Inflammatory macrophage treated with lipopolysaccharide for 1 hour (primary cell): Measurements from ENCODE around the gene GALNT17.
"Not testable (repeated sequence)": the region's sequence is repeated elsewhere in the genome, so short reads cannot be mapped to it uniquely, and the experiment has no call there.

ENCODE experiments used
- DNase-seq, 2 donors: peaks; one replicate each; pipeline ENCODE4 v3.0.0-alpha.2; 2020 to 2022

The GALNT17 gene

DNA sequence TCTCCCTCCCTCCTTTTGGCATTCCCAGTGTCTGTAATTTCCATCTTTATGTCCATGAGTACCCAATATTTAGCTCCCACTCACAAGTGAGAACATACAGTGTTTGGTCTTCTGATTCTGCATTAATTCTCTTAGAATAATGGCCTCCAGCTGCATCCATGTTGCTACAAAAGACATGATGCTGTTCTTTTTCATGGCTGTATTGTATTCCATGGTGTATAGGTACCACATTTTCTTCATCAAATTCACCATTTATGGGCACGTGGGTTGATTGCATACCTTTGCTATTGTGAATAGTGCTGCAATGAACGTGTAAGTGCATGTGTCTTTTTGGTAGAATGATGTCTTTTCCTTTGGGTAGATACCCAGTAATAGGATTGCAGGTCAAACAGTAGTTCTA is 576.8 kb downstream of the GALNT17 start:
- no peak for DNase-seq

DNA sequence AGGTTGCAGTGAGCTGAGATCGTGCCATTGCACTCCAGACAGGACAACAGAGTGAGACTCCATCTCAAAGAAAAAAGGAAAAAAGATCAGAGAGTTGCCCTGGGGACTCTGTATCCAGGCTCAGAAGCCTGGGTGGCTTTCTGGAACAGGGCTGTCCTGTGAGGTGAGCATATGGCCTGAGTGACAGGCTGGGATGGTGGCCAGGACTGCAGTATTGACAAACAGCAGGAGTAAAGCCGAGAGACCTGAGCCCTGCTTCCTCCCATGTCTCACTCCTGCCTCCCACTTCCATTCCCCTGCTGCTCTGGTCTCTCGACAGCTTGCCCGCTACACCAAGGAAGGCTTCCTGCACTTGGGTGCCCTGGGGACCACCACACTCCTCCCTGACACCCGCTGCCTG is 578.5 kb downstream of the GALNT17 start:
- no peak for DNase-seq

DNA sequence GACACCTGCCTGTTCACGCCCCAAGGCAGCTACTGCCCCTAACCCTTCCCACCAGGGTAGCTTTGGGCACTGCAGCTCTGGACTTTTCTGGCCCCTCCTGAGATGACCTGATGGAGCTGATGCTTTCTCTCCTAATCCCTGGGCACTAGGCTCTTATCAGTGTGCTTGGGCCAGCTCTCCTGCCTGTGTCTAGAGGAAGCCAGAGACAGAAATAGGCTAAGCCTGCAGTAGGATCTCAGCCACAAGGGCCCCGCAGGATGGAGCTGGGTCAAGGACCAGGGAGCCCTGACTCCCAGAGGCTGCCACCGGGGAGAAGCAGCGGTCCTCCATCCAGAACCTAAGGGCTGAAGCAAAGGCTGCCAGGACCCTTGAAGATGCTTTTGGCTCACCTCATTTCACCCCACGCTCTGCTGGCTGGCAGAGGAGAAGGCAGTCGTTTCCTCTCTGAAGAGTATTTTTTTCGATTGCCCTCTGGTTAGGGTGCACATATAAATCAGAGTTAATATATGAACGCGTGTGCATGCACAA is 580.8 kb downstream of the GALNT17 start:
- DNase-seq: no peak

DNA sequence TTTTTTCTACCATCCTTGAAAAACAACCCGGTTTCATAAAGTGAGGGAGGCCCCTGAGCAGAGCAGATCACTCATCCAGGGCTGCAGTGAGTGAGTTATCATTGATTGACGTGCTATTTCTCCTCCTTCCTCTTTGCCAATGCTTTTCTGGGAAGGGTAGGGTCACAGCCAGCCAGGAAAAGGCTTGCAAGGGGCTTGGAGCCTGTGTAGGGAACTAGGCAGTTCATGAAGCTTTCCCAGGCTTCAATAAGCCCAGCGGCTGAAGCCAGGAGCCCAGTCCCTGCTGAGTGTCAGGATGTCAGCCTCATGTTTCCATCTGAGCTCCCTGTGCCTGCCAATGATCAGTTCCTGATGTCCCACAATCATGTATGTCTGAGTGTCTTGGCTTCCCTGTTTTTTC is 584.7 kb downstream of the GALNT17 start:
- no peak for DNase-seq

DNA sequence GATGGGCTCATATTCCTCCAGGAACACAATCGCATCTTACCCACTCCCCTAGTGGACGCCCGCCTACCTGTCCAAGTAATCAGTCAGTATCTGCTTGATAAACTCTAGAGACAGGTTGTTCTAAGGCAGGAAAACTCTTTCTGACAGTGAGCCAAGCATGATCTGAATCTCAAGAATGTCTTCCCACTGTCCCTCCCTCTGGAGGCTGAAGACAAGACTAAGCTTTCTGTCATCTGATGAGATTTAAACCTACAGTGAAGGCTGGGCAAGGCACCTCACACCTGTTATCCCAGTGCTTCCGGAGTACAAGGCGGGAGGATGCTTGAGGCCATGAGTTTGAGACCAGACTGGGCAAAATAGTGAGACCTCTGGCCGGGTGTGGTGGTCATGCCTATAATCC is 586.6 kb downstream of the GALNT17 start:
- no peak for DNase-seq

DNA sequence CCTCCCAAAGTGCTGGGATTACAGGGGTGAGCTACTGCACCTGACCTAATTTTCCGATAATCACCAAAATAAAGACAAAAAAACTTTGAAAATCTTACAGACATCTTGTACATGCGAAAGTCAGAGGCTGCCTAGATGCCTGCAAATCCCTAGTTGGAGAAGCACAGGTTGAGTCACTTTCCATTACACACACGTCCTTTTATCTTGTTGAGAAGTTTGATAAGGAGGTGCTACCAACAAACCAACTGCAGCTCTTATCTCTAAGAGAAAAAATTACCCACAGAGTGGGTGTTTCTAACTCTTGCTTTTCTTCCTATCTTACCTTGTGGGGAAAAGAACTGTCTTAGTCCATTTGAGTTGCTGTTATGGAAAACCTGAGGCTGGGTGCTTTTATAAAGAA is 589.8 kb downstream of the GALNT17 start:
- no peak for DNase-seq

DNA sequence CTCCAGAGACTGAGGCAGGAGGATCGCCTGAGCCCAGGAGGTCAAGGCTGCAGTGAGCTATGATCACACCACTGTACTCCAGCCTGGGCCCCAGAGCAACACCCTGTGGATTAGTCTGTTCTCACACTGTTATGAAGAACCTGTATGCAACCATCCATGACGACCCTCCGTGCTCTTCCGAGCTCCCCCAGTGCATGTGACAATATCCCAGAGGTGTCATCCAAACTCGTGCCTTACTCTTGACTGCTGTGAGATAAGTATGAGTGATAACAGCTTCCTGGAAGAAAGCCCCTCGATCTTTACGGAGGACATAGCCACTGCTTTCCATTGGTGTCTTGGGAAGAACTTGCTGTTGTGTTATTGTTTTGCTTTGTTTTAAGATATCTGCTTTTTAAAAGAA is 591.9 kb downstream of the GALNT17 start:
- DNase-seq: no peak

DNA sequence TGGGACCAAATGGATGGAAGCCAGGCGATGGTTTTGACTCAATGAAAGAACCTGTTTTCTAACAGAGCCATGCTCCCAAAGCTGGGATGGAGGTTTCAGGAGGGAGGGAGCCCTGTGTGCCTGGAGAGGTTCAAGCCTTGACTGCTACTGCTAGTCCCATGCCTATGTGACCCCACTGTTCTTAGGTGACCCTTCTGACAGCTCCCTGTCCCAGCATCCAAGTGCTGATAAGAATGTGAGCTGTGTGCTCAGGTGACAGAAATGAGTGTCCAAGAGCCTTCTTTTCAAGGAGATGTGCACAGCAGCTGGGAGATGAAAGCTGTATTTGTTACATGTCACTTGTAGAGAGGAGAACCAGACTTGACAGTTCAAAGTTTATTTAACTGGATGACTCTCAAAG is 595.4 kb downstream of the GALNT17 start:
- DNase-seq: no peak

DNA sequence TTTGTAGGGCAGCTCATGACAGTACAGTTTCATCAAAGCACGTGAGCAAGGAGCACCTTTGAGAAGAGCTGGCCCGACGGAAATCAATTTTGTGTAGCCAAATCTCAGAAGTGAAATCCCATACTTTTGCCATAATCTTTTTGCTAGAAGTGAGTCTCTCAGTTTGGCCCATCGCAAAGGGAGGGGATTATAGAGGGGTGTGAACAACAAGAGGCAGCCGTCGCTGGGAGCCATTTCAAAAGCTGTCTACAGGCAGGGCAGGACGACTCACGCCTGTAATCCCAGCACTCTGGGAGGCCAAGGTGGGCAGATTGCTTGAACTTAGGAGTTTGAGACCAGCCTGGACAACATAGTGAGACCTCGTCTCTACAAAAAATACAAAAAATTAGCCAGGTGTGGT is 599.8 kb downstream of the GALNT17 start:
- DNase-seq: no peak

DNA sequence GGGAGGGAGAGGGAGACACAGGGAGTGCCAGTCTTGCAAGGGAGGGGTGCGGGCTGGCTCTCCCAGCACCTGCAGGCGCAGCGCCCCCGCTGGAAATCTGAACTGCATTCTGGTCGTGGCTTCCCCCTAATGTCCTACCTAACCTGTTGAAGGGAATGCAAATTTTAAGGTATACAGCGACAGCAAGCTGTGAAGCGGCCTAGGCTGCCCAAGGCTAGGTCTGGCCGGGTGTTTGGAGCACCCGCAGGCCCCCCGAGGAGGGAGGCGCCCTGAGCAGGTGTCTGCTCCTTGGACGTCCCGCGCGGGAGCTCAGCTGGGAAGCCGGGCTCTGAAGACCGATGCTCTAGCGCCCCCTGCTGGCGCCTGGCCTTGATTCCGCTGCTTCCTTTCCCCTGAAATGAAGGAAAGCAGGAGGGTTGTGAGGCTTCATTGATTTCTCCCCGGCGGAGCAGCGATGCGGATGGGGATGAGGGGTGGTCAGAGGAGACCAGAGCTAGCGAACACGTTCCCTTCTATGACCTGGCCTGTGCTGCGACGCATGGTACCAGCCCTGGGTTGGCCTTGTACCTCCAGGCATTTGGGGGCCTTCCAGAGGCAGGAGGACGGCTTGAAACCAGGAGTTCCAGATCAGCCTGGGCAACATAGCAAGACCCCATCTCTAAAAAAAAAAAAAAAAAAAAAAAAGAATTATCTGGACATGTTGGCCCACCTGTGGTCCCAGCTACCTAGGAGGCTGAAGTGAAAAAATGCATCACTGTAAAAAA is 601.3 kb downstream of the GALNT17 start:
- DNase-seq: peak; percentile 35 to 85

DNA sequence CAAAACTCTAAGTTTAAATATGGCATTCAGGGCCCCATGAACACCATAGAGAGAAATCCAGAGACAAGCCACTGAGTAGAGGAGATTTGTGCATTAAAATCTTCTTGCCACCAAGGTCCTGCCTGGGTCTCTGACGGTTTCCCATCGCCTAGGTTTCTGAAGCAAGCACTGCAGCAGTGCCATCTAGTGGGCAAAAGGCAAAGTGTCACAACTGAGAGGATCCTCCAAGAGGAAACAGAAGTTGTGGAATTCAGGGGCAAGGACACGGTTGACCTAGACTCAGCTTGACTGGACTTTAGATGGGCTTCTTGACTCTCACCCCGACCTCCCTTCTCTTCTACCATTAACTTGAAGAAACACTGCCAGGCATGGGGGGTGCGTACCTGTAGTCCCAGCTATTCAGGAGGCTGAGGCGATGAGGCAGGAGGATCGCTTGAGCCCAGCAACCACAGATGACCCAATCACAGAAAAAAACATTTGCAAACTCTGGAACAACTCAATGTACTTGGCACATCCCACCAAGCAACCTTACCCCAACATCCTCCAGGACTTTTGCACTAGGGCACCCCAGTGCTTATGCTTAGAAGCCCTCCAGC is 604.1 kb downstream of the GALNT17 start:
- DNase-seq: peak; percentile 41 to 83

DNA sequence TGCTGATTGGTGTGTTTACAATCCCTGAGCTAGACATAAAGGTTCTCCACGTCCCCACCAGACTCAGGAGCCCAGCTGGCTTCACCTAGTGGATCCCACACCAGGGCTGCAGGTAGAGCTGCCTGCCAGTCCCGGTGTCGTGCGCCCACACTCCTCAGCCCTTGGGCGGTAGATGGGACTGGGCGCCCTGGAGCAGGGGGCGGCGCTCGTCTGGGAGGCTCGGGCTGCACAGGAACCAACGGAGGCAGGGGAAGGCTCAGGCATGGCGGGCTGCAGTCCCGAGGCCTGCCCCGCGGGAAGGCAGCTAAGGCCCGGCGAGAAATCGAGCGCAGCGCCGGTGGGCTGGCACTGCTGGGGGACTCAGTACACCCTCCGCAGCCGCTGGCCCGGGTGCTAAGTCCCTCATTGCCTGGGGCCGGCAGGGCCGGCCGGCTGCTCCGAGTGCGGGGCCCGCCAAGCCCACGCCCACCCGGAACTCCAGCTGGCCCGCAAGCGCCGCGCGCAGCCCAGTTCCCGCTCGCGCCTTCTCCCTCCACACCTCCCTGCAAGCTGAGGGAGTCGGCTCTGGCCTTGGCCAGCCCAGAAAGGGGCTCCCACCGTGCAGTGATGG is 606.1 kb downstream of the GALNT17 start:
- DNase-seq: not testable (repeated sequence)

DNA sequence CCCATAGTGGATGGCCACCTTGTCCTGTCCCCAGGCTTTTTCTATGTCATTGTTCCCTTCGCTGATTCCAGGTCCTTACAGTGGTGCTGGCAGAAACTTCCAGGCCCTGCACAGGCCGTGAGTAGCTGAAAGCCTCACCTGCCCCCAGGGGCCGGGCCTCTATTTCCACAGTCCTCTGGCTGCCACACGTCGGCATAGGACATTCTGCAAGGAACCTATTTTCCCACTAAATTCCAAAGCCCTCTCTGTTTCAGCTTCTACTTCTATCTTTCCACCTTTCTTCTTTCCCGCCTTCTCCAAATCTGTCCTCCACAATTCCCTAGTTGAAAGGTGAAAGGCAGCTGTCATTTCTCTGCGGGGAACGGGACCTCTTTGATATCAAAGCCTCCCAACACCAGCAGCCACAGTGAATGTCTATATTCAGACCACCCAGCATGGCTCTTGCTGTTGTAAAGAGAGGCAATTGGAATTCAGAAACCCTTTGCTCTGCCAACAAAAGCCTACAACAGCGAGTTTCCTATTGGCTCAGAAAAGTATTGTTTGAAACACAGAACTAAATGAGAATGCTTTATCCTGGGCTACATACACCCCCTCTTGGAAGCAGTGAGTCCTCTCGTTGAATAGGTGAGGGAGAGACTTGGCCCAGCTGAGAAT is 607.7 kb downstream of the GALNT17 start:
- DNase-seq: no peak

DNA sequence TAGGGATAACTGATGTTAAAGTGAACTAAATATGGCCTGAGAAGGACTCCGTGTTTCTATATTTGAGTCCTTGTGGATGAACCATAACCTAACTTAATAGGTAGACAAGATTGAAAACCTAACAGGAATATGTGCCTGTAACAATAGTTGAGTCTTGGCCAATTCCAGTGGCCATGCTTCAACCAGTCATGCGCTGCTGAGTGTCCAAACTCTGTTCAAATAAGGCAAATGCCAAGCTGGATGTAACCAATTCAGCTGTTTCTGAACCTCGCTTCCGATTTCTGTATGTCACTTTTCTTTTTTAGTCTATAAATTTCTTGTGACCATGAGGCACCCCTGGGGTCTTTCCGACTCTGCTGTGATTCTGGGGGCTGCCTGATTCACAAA is 608.2 kb downstream of the GALNT17 start:
- no peak for DNase-seq

DNA sequence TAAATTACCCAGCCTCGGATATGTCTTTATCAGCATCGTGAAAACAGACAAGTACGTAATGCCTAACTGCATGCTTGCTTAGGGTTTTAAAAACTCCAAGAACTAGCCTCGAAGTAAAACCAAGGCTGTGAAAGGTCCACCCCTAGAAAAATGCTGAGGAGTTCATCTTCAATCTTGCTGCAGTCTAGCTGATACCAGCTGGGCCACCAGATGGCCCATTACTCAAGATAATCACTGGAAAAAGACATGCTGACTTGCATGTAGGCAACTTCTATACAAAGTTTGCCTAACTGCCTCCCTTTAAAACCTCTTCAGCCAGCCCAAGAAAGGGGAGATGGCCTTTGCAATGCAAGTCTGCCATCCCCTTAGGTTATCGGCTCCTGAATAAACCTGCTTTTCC is 614.1 kb downstream of the GALNT17 start:
- no peak for DNase-seq

DNA sequence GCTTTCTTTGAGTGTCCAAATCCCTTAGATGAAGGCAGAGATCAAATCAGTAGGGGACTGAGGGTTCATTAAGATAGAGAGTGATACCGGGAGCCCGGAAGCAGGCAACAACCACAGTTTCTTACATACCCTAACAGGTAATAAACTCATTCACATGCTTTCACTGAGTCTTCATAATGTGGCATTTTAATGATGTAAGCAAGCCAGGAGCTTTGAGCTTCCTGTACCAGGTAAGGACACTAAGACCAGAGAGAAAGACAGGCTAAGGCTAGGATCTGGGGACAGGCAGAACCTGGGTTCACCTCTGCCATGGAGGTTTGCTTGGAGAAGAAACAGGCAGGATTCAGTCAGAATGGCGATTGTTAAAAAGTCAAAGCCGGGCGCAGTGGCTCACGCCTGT is 618.3 kb downstream of the GALNT17 start:
- no peak for DNase-seq

DNA sequence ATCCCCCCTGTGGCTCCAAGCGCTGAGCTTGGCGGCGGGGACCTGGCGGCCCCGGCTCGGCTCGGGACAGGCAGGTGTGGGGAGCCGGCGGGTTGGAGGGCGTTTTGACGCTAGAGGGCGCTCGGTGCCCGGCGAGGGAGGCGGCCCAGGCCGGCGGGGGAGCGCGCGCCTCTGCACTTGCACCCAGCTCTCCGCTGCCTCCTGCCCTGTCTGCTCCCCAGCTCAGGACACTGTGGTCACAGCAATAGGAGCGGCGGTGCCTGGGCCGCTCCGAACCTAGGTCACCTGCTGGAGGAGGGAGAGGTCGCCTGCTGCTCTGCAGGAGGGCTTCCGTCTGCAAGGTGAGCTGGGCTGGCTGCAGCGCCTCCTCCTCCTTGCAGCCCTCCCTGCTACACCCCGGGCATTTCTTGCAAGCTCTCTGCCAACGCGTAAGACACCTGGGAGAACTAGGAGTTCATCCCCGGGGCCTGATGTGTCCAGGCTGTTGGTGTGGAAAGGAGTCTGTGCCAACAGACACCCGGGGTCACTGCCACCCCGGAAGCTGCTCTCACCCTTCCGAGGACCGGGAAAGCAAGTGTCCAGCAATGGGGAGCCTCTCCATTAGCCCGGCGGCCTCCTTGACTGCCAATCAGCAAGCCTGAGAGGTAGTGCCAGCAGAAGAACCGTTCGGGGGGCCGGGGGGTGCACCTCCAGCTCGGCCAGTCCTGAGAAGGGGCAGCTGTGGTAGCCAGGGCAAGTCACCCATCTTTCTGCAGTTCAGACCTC is 620.4 kb downstream of the GALNT17 start:
- peak in 1 of 2 donors; percentile 52 for DNase-seq

DNA sequence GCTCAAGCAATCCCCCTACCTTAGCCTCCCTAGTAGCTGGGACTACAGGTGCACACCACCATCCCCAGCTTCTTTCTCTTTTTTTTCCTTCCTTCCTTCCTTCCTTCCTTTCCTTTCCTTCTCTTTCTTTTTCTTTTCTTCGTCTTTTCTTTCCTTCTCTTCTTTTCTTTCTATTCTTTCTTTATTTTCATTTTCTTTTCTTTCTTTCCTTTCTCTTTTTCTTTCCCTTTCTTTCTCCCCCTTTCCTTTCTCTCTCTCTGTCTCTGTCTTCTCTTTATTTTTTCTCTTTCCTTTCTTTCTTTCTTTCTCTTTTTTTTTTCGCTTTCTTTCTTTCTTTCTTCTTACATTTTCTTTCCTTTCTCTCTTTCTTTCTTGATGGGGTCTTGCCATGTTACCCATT is 621.3 kb downstream of the GALNT17 start:
- DNase-seq: no peak

DNA sequence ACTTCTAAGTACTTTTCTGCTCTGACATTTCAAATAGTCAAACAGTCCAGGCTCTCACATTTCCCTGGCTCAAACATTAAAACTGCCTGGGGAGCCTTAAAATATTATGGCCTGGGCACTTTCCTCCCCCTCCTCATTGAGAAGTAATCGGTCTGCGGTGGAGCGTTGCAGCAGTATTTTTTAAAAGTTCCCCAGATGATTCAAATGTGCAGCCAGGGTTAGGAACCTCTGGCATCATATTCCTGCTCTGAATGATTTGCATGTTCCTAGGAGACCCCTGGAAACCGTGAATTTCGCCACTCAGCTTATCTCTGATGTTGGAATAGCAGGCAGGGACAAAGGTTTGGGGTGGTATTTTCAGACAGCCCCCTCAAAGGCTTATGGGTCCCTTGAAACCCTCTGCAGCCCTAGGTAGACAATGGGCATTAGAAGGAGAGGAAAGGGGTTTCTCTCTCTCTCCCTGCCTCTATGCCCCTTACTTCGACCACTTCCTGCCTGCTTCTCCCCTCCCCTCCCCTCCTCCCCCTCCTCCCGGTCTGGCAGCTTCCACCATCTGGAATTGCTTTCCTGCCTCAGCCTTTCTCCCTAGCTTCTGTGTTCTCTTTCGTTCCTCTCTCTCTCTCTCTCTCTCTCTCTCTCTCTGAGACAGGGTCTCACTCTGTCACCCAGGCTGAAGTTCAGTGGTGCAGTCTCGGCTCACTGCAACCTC is 622.2 kb downstream of the GALNT17 start:
- DNase-seq: no peak

DNA sequence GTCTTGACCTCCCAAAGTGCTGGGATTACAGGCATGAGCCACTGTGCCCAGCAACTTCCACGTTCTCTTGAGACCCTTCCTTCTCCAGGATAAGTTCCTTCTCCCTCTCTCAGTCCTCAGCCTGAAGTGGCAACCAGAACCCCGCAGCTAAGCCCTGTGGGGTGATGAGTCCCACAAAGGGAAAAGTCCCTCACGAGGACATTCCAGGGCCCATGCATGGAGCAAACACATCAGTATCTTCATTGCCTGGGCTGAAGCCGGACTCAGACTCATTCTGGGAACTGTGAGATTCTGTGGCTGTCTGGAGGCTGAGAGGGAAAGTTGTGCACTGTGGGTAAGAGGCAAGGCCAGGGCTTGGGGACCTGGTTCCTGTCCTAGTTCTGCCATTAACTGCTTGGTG is 622.9 kb downstream of the GALNT17 start:
- DNase-seq: no peak

DNA sequence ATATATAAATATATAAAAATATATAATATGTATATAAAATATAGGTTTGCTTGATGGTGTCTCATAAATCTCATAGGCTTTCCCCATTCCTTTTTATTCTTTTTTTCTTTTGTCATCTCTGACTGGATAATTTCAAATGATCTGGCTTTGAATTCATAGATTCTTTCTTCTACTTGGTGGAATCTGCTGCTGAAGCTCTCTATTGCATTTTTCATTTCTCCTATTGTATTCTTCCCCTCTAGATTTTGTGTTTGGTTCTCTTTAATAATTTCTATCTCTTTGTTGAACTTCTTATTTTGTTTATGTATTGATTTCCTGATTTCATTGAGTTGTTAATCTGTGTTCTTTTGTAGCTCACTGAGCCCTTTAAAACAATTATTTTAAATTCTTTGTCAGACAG is 629.4 kb downstream of the GALNT17 start:
- DNase-seq: no peak
